ENCODE results near the gene ARID3A. TPM values are rescaled to one million over a fixed set of nuclear protein-coding genes. Genes with fewer than 3 reads are reported as not detected.
"Not testable (repeated sequence)": the region's sequence is repeated elsewhere in the genome, so short reads cannot be mapped to it uniquely, and the experiment has no call there.

The ARID3A gene
- total and polyA plus RNA-seq, 7 experiments from 2014 or later: 0.57 to 33.1 (median 8.6) TPM

- CTCF ChIA-PET; H3K9me3 ChIP-seq (ENCODE audit: control insufficient read depth in 2 of 3, low read length in 3 of 3); H3K27me3 ChIP-seq (ENCODE audit: control insufficient read depth in 2 of 2, insufficient read depth in 2 of 2, low read length in 2 of 2); DNase-seq; H3K4me1 ChIP-seq (ENCODE audit: control insufficient read depth in 2 of 2, insufficient read depth in 2 of 2, low read length in 2 of 2); H3K9me3 Mint-ChIP-seq; H3K27me3 Mint-ChIP-seq; H3K36me3 Mint-ChIP-seq; ATAC-seq: not testable (repeated sequence)
- peak overlapping the region; percentile 58 for H3K4me3 ChIP-seq (ENCODE audit: low read length)
- POLR2A ChIA-PET: interaction anchor here (2.3 kb wide), 1 partner anchor 93 kb away, joined by 8 read pairs; the partner anchor contains the start of gene WDR18
- Mint-ChIP-seq H3K4me3 (peak overlapping the region; percentile 71 to 96 (median 82)), H3K4me1 (peaks cover 4 to 42% (median 30%) of the 10 kb centered on the region in 7 donors), H3K27ac (peak overlapping the region in 7 of 9 donors; percentile 45 to 100 (median 86))
- intact Hi-C loops (cut with micrococcal nuclease): loop anchor here (2.0 kb wide), 2 partner anchors 19 to 319 kb away; partner anchors contain the start of gene BSG (in 1 of the 2)
- H3K36me3 ChIP-seq (ENCODE audit: control insufficient read depth in 2 of 3, insufficient read depth in 3 of 3, low read length in 3 of 3): peaks cover 0 to 42% (median 0%) of the 10 kb centered on the region in 3 experiments
- peak overlapping the region; percentile 97 for H3K27ac ChIP-seq (ENCODE audit: low read depth, low read length)
Measured at GRCh38 chr19:891421-892200, 34.2 kb upstream of the ARID3A start.

- H3K4me1 Mint-ChIP-seq: peaks cover 4 to 42% (median 30%) of the 10 kb centered on the region in 7 donors
- intact Hi-C loops (cut with micrococcal nuclease): loop anchor here (2.0 kb wide), 2 partner anchors 20 to 320 kb away; partner anchors contain the start of gene BSG (in 1 of the 2)
- peaks cover 0 to 4% (median 0%) of the 10 kb centered on the region in 5 donors for H3K27me3 Mint-ChIP-seq
- no peaks in the 10 kb centered on the region for H3K27me3 ChIP-seq (ENCODE audit: control insufficient read depth in 2 of 2, insufficient read depth in 2 of 2, low read length in 2 of 2)
- DNase-seq (no peak), ATAC-seq (no peak)
- H3K9me3 Mint-ChIP-seq: peaks cover 0 to 8% (median 0%) of the 10 kb centered on the region in 11 donors
- H3K9me3 ChIP-seq (ENCODE audit: control insufficient read depth in 2 of 3, low read length in 3 of 3): no peaks in the 10 kb centered on the region
- CTCF ChIA-PET: interaction anchor here (0.9 to 1.1 kb wide), 3 partner anchors 13 to 29 kb away, joined by 4 to 7 read pairs (median 6); no protein-coding TSS in a partner anchor
- H3K27ac Mint-ChIP-seq: peak overlapping the region in 8 of 9 donors; percentile 65 to 100 (median 90)
- H3K36me3 ChIP-seq (ENCODE audit: control insufficient read depth in 2 of 3, insufficient read depth in 3 of 3, low read length in 3 of 3): peaks cover 0 to 42% (median 0%) of the 10 kb centered on the region in 3 experiments
- peaks cover 0 to 12% (median 4%) of the 10 kb centered on the region in 5 donors for H3K36me3 Mint-ChIP-seq
- H3K4me3 Mint-ChIP-seq: peak overlapping the region; percentile 76 to 96 (median 85)
- H3K4me3 ChIP-seq (ENCODE audit: low read length): peak overlapping the region; percentile 58
- peaks cover 3 to 5% of the 10 kb centered on the region in 2 donors for H3K4me1 ChIP-seq (ENCODE audit: control insufficient read depth in 2 of 2, insufficient read depth in 2 of 2, low read length in 2 of 2)
- POLR2A ChIA-PET: interaction anchor here (0.5 to 6.7 kb wide), 13 partner anchors 14 to 1366 kb away, joined by 3 to 196 read pairs (median 7); partner anchors contain the start of genes ABCA7, CIRBP, KISS1R and R3HDM4
- peak overlapping the region; percentile 97 for H3K27ac ChIP-seq (ENCODE audit: low read depth, low read length)
Measured at GRCh38 chr19:892243-892893, 33.5 kb upstream of the ARID3A start.

- peak; percentile 95 for ATAC-seq
- Histone ChIP-seq H3K27me3 (ENCODE audit: control insufficient read depth in 2 of 2, insufficient read depth in 2 of 2, low read length in 2 of 2) (no peaks in the 10 kb centered on the region), H3K36me3 (ENCODE audit: control insufficient read depth in 2 of 3, insufficient read depth in 3 of 3, low read length in 3 of 3) (peaks cover 0 to 41% (median 4%) of the 10 kb centered on the region in 3 experiments), H3K4me3 (ENCODE audit: low read length) (peak within 1 kb of the TSS; percentile 72), H3K27ac (ENCODE audit: low read depth, low read length) (peak within 1 kb of the TSS; percentile 97), H3K4me1 (ENCODE audit: control insufficient read depth in 2 of 2, insufficient read depth in 2 of 2, low read length in 2 of 2) (peaks cover 3 to 5% of the 10 kb centered on the region in 2 donors), H3K9me3 (ENCODE audit: control insufficient read depth in 2 of 3, low read length in 3 of 3) (no peaks in the 10 kb centered on the region)
- ChIA-PET POLR2A (interaction anchor here (0.5 to 6.7 kb wide), 18 partner anchors 11 to 1365 kb away, joined by 3 to 196 read pairs (median 5); partner anchors contain the start of genes ABCA7, CIRBP, KISS1R and R3HDM4), CTCF (interaction anchor here (0.6 to 1.4 kb wide), 8 partner anchors 10 to 361 kb away, joined by 3 to 7 read pairs (median 4); no protein-coding TSS in a partner anchor)
- Mint-ChIP-seq H3K4me1 (peaks cover 4 to 42% (median 30%) of the 10 kb centered on the region in 7 donors), H3K27me3 (peaks cover 0 to 4% (median 0%) of the 10 kb centered on the region in 5 donors), H3K4me3 (peak within 1 kb of the TSS; percentile 90 to 96 (median 93)), H3K27ac (peak within 1 kb of the TSS; percentile 98 to 100 (median 100)), H3K9me3 (peaks cover 0 to 8% (median 0%) of the 10 kb centered on the region in 11 donors), H3K36me3 (peaks cover 0 to 12% (median 5%) of the 10 kb centered on the region in 5 donors)
- DNase-seq: peak; percentile 82 to 97 (median 94)
- intact Hi-C loops (cut with micrococcal nuclease): loop anchor here (1.0 to 2.0 kb wide), 8 partner anchors 12 to 320 kb away; partner anchors contain the start of genes BSG (in 1 of the 2) and KISS1R (in 1 of the 2)
Measured at GRCh38 chr19:892894-893689, 32.7 kb upstream of the ARID3A start, which contains the start of the genes MED16 and RNU6-9. Gene MED16 (minus strand): TSS chr19:893187. CDS start chr19:891131, 2,056 bp downstream. Gene RNU6-9 (plus strand): TSS chr19:893484.

- H3K36me3 ChIP-seq (ENCODE audit: control insufficient read depth in 2 of 3, insufficient read depth in 3 of 3, low read length in 3 of 3): peaks cover 0 to 47% (median 9%) of the 10 kb centered on the region in 3 experiments
- H3K9me3 Mint-ChIP-seq: peaks cover 0 to 8% (median 0%) of the 10 kb centered on the region in 11 donors
- H3K9me3 ChIP-seq (ENCODE audit: control insufficient read depth in 2 of 3, low read length in 3 of 3): no peaks in the 10 kb centered on the region
- no peak overlapping the region for H3K4me3 ChIP-seq (ENCODE audit: low read length)
- peak overlapping the region in 5 of 9 donors; percentile 26 to 80 (median 38) for H3K27ac Mint-ChIP-seq
- peaks cover 0 to 37% (median 19%) of the 10 kb centered on the region in 7 donors for H3K4me1 Mint-ChIP-seq
- no peaks in the 10 kb centered on the region for H3K27me3 ChIP-seq (ENCODE audit: control insufficient read depth in 2 of 2, insufficient read depth in 2 of 2, low read length in 2 of 2)
- intact Hi-C loops (cut with micrococcal nuclease): no loop called here
- H3K36me3 Mint-ChIP-seq: peaks cover 0 to 8% (median 5%) of the 10 kb centered on the region in 5 donors
- H3K27me3 Mint-ChIP-seq: peaks cover 0 to 4% (median 0%) of the 10 kb centered on the region in 5 donors
- H3K4me3 Mint-ChIP-seq: peak overlapping the region in 1 of 10 donors; percentile 33
- peaks cover 3 to 15% of the 10 kb centered on the region in 2 donors for H3K4me1 ChIP-seq (ENCODE audit: control insufficient read depth in 2 of 2, insufficient read depth in 2 of 2, low read length in 2 of 2)
- ATAC-seq: no peak
- CTCF ChIA-PET: interaction anchor here (1.0 to 1.2 kb wide), 2 partner anchors 12 kb away, joined by 3 to 4 read pairs; no protein-coding TSS in a partner anchor
- DNase-seq: no peak
- POLR2A ChIA-PET: interaction anchor here (0.7 to 6.7 kb wide), 6 partner anchors 10 to 1950 kb away, joined by 3 to 196 read pairs (median 3); partner anchors contain the start of genes KISS1R and R3HDM4
- H3K27ac ChIP-seq (ENCODE audit: low read depth, low read length): no peak overlapping the region
Measured at GRCh38 chr19:896434-896833, 29.4 kb upstream of the ARID3A start.

- intact Hi-C loops (cut with micrococcal nuclease): no loop called here
- ATAC-seq: no peak
- Mint-ChIP-seq H3K36me3 (peaks cover 0 to 8% (median 5%) of the 10 kb centered on the region in 5 donors), H3K27me3 (peaks cover 0 to 4% (median 0%) of the 10 kb centered on the region in 5 donors), H3K4me3 (peak overlapping the region in 1 of 10 donors; percentile 33), H3K27ac (peak overlapping the region in 3 of 9 donors; percentile 12 to 38 (median 13)), H3K9me3 (peaks cover 0 to 8% (median 0%) of the 10 kb centered on the region in 11 donors), H3K4me1 (peaks cover 0 to 39% (median 20%) of the 10 kb centered on the region in 7 donors)
- DNase-seq: no peak
- peaks cover 0 to 53% (median 9%) of the 10 kb centered on the region in 3 experiments for H3K36me3 ChIP-seq (ENCODE audit: control insufficient read depth in 2 of 3, insufficient read depth in 3 of 3, low read length in 3 of 3)
- no peak overlapping the region for H3K27ac ChIP-seq (ENCODE audit: low read depth, low read length)
- peaks cover 3 to 13% of the 10 kb centered on the region in 2 donors for H3K4me1 ChIP-seq (ENCODE audit: control insufficient read depth in 2 of 2, insufficient read depth in 2 of 2, low read length in 2 of 2)
- no peaks in the 10 kb centered on the region for H3K27me3 ChIP-seq (ENCODE audit: control insufficient read depth in 2 of 2, insufficient read depth in 2 of 2, low read length in 2 of 2)
- ChIA-PET POLR2A (interaction anchor here (0.7 to 6.7 kb wide), 5 partner anchors 10 to 1949 kb away, joined by 3 to 196 read pairs (median 3); partner anchors contain the start of gene R3HDM4), CTCF (interaction anchor here (0.9 to 1.0 kb wide), 2 partner anchors 11 to 33 kb away, joined by 3 to 6 read pairs; no protein-coding TSS in a partner anchor)
- H3K4me3 ChIP-seq (ENCODE audit: low read length): no peak overlapping the region
- H3K9me3 ChIP-seq (ENCODE audit: control insufficient read depth in 2 of 3, low read length in 3 of 3): no peaks in the 10 kb centered on the region
Measured at GRCh38 chr19:896999-897398, 28.8 kb upstream of the ARID3A start.
